Lower leg skin (tissue), 4 donors: Measurements from ENCODE around the gene CABP7. TPM values are rescaled to one million over a fixed set of nuclear protein-coding genes. Genes with fewer than 3 reads are reported as not detected.

ENCODE experiments used
- DNase-seq, 2 donors: peaks; one replicate each; pipeline ENCODE4 v3.0.0-alpha.2; 2019; ENCODE audit warnings: low spot score in 2 of 2
- H3K4me3 ChIP-seq: fragments of 200-600 bp; sonication (generic); 2 replicates; pipeline ENCODE4 v1.5.1; 2017; ENCODE audit warnings: mild to moderate bottlenecking, low read depth; ENCODE audit not compliant: poor library complexity, severe bottlenecking
- CTCF ChIP-seq, 3 donors: fragments of 450-650 bp; IDR thresholded peaks; one replicate each; pipeline ENCODE4 v1.5.1; 2016; ENCODE audit warnings: antibody characterized with exemption in 3 of 3, mild to moderate bottlenecking in 3 of 3, moderate library complexity in 2 of 3
- POLR2A ChIP-seq, 2 donors: fragments of 450-650 bp; IDR thresholded peaks; one replicate each; pipeline ENCODE4 v1.6.1; 2016 to 2017; ENCODE audit warnings: antibody characterized with exemption in 2 of 2, mild to moderate bottlenecking in 1 of 2, moderate library complexity in 1 of 2
- WGBS, 2 donors: methylation state at CpG; one replicate each; pipeline ENCODE4 v1.1.5; 2018; 5-methylcytosine and 5-hydroxymethylcytosine counted together
- intact Hi-C: fragments of 100-400 bp; cut with DNase I; formaldehyde crosslinking; loops from one replicate; pipeline ENCODE4 v1.15.0; 2023; ENCODE audit warnings: low total_unique reads
- total RNA-seq, 4 donors: library from RNA; depleted of rRNA; stranded (reverse); fragments of >200 nt; gene quantifications; one replicate each; pipeline ENCODE4 v1.1.0, GENCODE V29; 2016

The CABP7 gene
- total RNA-seq, 4 donors from 2014 or later = not detected

GRCh38 chr22:29702931-29703501 lies 16.8 kb upstream of the CABP7 start:
- TF ChIP-seq CTCF (IDR thresholded peaks at IDR 0.05) = no peak
- TF ChIP-seq POLR2A (IDR thresholded peaks at IDR 0.05) = no peak
- no peak overlapping the region for H3K4me3 ChIP-seq
- intact Hi-C loops = no loop called here
- WGBS, 2 donors = 23 to 24% methylated on average over 19 of the region's 19 CpGs
- DNase-seq = no peak

- 40 to 64% methylated on average over 5 to 7 of the region's 7 CpGs for WGBS, 2 donors
- intact Hi-C loops = no loop called here
- DNase-seq = no peak
- TF ChIP-seq CTCF (IDR thresholded peaks at IDR 0.05) (no peak), POLR2A (IDR thresholded peaks at IDR 0.05) (no peak)
- no peak overlapping the region for H3K4me3 ChIP-seq
Measured at GRCh38 chr22:29703569-29704195, 16.1 kb upstream of the CABP7 start.

- H3K4me3 ChIP-seq = no peak overlapping the region
- DNase-seq = no peak
- WGBS, 2 donors = 28 to 43% methylated on average over 11 to 14 of the region's 14 CpGs
- intact Hi-C loops = no loop called here
- TF ChIP-seq POLR2A (IDR thresholded peaks at IDR 0.05) (no peak), CTCF (IDR thresholded peaks at IDR 0.05) (no peak)
Measured at GRCh38 chr22:29704528-29705285, 15.1 kb upstream of the CABP7 start.

GRCh38 chr22:29705651-29706050 lies 14.2 kb upstream of the CABP7 start:
- WGBS, 2 donors = 78 to 80% methylated on average over 7 of the region's 7 CpGs
- H3K4me3 ChIP-seq = no peak overlapping the region
- TF ChIP-seq POLR2A (IDR thresholded peaks at IDR 0.05) = no peak
- TF ChIP-seq CTCF (IDR thresholded peaks at IDR 0.05) = no peak
- DNase-seq = no peak
- intact Hi-C loops = no loop called here

GRCh38 chr22:29706486-29706885 lies 13.3 kb upstream of the CABP7 start:
- intact Hi-C loops = no loop called here
- 28 to 50% methylated on average over 7 to 9 of the region's 9 CpGs for WGBS, 2 donors
- no peak overlapping the region for H3K4me3 ChIP-seq
- no peak for TF ChIP-seq POLR2A (IDR thresholded peaks at IDR 0.05)
- no peak for DNase-seq

GRCh38 chr22:29707010-29707409 lies 12.8 kb upstream of the CABP7 start:
- no peak for TF ChIP-seq POLR2A (IDR thresholded peaks at IDR 0.05)
- no peak for TF ChIP-seq CTCF (IDR thresholded peaks at IDR 0.05)
- intact Hi-C loops = no loop called here
- no peak overlapping the region for H3K4me3 ChIP-seq
- DNase-seq = no peak
- 44 to 52% methylated on average over 14 to 18 of the region's 18 CpGs for WGBS, 2 donors
